H1 (cell line): Measurements from ENCODE around the gene TRIM28.

Source experiments
- ATF3 ChIP-seq: IDR thresholded peaks from 2 replicates; pipeline ENCODE4 v1.6.1; 2011; ENCODE audit warnings: low read depth, mild to moderate bottlenecking, low read length; ENCODE audit not compliant: insufficient read depth
- CHD2 ChIP-seq: IDR thresholded peaks from 2 replicates; pipeline ENCODE4 v1.6.1; 2012; ENCODE audit warnings: low read length, improper control_type of control experiment
- CREB1 ChIP-seq: IDR thresholded peaks from 2 replicates; pipeline ENCODE4 v1.6.1; 2012; ENCODE audit warnings: inconsistent platforms
- EP300 ChIP-seq, 2 experiments: IDR thresholded peaks; 1 replicate in 1 of 2; 2 replicates in 1 of 2; pipeline ENCODE4 v1.6.1; 2011 to 2012; ENCODE audit warnings: low read depth in 2 of 2, low read length in 2 of 2, mild to moderate bottlenecking in 2 of 2, borderline replicate concordance in 1 of 2, inconsistent platforms in 1 of 2, moderate library complexity in 1 of 2
- GABPA ChIP-seq: IDR thresholded peaks from 2 replicates; pipeline ENCODE4 v1.6.1; 2011; ENCODE audit warnings: mild to moderate bottlenecking, low read length, moderate library complexity, borderline replicate concordance; ENCODE audit not compliant: insufficient read depth
- HDAC2 ChIP-seq, 2 experiments: fragments of 300-600 bp in 1 of 2; sonication (generic) in 1 of 2; IDR thresholded peaks; 2 replicates each; pipeline ENCODE4 v1.6.1; 2011 to 2012; ENCODE audit warnings: low read depth in 2 of 2, low read length in 2 of 2, mild to moderate bottlenecking in 2 of 2, moderate library complexity in 2 of 2, borderline replicate concordance in 1 of 2, inconsistent platforms in 1 of 2
- JUND ChIP-seq: IDR thresholded peaks from 2 replicates; pipeline ENCODE4 v1.6.1; 2011; ENCODE audit warnings: mild to moderate bottlenecking, improper control_type of control experiment, low read length
- POLR2A ChIP-seq, 2 experiments: IDR thresholded peaks; 1 replicate in 1 of 2; 2 replicates in 1 of 2; pipeline ENCODE4 v1.6.1; 2011; ENCODE audit warnings: low read depth in 2 of 2, low read length in 2 of 2, mild to moderate bottlenecking in 2 of 2; ENCODE audit errors: control extremely low read depth in 1 of 2
- RNF2 ChIP-seq: fragments of 200-900, 300-1000 bp; sonication (generic); IDR thresholded peaks from 2 replicates; pipeline ENCODE4 v1.7.1; 2016; ENCODE audit warnings: borderline replicate concordance, low read depth, mild to moderate bottlenecking, antibody characterized with exemption, low read length; ENCODE audit not compliant: poor library complexity, severe bottlenecking; ENCODE audit errors: missing control alignments
- SIN3A ChIP-seq, 2 experiments: IDR thresholded peaks in 1 of 2; conservative IDR thresholded peaks in 1 of 2; 2 replicates each; pipeline ENCODE4 v1.6.1; 2011 to 2012; ENCODE audit warnings: low read length in 2 of 2, improper control_type of control experiment in 1 of 2, low read depth in 1 of 2, mild to moderate bottlenecking in 1 of 2
- SP1 ChIP-seq: IDR thresholded peaks from 2 replicates; pipeline ENCODE4 v1.6.1; 2011; ENCODE audit warnings: low read depth, low read length
- TF ChIP-seq, protein P1 (sequence below), 3 experiments: IDR thresholded peaks; 1 replicate in 2 of 3; 2 replicates in 1 of 3; pipeline versions ENCODE4 v1.5.1 to v1.6.1; 2011; ENCODE audit warnings: low read length in 3 of 3, mild to moderate bottlenecking in 3 of 3, inconsistent platforms in 2 of 3, low read depth in 1 of 3, moderate library complexity in 1 of 3; ENCODE audit not compliant: insufficient read depth in 1 of 3; ENCODE audit errors: control extremely low read depth in 1 of 3
- TF ChIP-seq, protein P2 (sequence below): IDR thresholded peaks from 2 replicates; pipeline ENCODE4 v1.6.1; 2011; ENCODE audit warnings: low read length, improper control_type of control experiment
- TF ChIP-seq, protein P3 (sequence below): IDR thresholded peaks from 2 replicates; pipeline ENCODE4 v1.6.1; 2012; ENCODE audit warnings: low read length, inconsistent platforms

DNA sequence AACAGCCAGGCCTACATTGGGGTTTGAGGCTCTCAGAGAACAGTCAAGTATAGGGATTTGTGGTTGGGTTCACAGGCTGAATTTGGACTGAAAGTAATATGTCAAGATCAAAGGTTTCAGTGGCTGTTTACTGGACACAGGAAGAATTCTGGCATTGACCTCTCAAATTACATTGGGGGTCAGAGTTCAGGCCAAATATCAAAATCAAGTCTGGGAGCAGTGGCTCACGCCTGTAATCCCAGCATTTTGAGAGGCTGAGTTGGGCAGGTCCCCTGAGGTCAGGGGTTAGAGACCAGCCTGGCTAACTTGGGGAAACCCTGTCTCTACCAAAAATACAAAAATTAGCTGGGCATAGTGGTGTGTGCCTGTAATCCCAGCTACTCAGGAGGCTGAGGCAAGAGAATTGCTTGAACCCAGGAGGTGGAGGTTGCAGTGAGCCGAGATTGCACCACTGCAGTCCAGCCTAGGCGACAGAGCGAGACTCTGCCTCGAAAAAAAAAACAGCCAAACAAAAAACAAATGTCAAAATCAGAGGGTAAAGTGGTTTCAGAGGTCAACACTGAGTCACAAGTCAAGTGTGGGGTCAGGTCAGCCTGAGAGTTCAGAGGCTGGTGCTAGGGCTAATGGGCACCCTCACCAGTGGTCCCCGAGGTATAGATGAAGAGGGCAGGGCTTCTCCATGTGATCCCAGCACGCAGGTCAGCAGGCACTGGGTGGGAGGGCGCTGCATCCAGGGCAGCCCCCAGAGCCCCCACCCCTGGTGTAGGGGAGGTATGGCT is 33.6 kb upstream of the TRIM28 start:
- no peak for TF ChIP-seq POLR2A (IDR thresholded peaks at IDR 0.05; ENCODE audit: control extremely low read depth in 1 of 2, low read depth in 2 of 2, low read length in 2 of 2)
- TF ChIP-seq JUND: no peak
- TF ChIP-seq, protein P1, sequence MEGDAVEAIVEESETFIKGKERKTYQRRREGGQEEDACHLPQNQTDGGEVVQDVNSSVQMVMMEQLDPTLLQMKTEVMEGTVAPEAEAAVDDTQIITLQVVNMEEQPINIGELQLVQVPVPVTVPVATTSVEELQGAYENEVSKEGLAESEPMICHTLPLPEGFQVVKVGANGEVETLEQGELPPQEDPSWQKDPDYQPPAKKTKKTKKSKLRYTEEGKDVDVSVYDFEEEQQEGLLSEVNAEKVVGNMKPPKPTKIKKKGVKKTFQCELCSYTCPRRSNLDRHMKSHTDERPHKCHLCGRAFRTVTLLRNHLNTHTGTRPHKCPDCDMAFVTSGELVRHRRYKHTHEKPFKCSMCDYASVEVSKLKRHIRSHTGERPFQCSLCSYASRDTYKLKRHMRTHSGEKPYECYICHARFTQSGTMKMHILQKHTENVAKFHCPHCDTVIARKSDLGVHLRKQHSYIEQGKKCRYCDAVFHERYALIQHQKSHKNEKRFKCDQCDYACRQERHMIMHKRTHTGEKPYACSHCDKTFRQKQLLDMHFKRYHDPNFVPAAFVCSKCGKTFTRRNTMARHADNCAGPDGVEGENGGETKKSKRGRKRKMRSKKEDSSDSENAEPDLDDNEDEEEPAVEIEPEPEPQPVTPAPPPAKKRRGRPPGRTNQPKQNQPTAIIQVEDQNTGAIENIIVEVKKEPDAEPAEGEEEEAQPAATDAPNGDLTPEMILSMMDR (IDR thresholded peaks at IDR 0.05; ENCODE audit: control extremely low read depth in 1 of 3, insufficient read depth in 1 of 3, low read depth in 1 of 3, low read length in 3 of 3): no peak
- TF ChIP-seq ATF3: no peak
- TF ChIP-seq GABPA: no peak
- TF ChIP-seq SP1: no peak
- no peak for TF ChIP-seq CHD2
- TF ChIP-seq SIN3A (conservative IDR thresholded peaks at IDR 0.05 in 1 of 2, IDR thresholded peaks at IDR 0.05 in 1 of 2; ENCODE audit: low read depth in 1 of 2, low read length in 2 of 2): no peak
- TF ChIP-seq RNF2: no peak
- TF ChIP-seq, protein P2, sequence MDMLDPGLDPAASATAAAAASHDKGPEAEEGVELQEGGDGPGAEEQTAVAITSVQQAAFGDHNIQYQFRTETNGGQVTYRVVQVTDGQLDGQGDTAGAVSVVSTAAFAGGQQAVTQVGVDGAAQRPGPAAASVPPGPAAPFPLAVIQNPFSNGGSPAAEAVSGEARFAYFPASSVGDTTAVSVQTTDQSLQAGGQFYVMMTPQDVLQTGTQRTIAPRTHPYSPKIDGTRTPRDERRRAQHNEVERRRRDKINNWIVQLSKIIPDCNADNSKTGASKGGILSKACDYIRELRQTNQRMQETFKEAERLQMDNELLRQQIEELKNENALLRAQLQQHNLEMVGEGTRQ: no peak
- no peak for TF ChIP-seq HDAC2 (IDR thresholded peaks at IDR 0.05; ENCODE audit: borderline replicate concordance in 1 of 2, low read depth in 2 of 2, low read length in 2 of 2)
- TF ChIP-seq EP300 (IDR thresholded peaks at IDR 0.05; ENCODE audit: borderline replicate concordance in 1 of 2, low read depth in 2 of 2, low read length in 2 of 2): no peak
- no peak for TF ChIP-seq CREB1
- TF ChIP-seq, protein P3, sequence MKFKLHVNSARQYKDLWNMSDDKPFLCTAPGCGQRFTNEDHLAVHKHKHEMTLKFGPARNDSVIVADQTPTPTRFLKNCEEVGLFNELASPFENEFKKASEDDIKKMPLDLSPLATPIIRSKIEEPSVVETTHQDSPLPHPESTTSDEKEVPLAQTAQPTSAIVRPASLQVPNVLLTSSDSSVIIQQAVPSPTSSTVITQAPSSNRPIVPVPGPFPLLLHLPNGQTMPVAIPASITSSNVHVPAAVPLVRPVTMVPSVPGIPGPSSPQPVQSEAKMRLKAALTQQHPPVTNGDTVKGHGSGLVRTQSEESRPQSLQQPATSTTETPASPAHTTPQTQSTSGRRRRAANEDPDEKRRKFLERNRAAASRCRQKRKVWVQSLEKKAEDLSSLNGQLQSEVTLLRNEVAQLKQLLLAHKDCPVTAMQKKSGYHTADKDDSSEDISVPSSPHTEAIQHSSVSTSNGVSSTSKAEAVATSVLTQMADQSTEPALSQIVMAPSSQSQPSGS: no peak
